WTC11 (cell line): ENCODE measurements around the gene TSR2. TPM values are rescaled to one million over a fixed set of nuclear protein-coding genes. Genes with fewer than 3 reads are reported as not detected.
A peak's percentile ranks its signal among the peaks of the same experiment; 100 is the strongest.

Experiments
- ATAC-seq: fragments of 200-7000 bp; cut with Tn5 transposase; 2 replicates; pipeline ENCODE4 v1.10.0; 2021; ENCODE audit warnings: mild to moderate bottlenecking, moderate library complexity
- CTCF ChIA-PET: fragments of 300-600 bp; sonication (Branson Sonifier 250); formaldehyde crosslinking; loops from one replicate; lab custom pipeline; 2021; ENCODE audit warnings: antibody characterized with exemption; lab: Charles Lee
- POLR2A ChIA-PET: fragments of 350-600 bp; sonication (Branson Sonifier 250); formaldehyde crosslinking; loops from one replicate; lab custom pipeline; 2021; ENCODE audit warnings: antibody characterized with exemption; lab: Charles Lee
- DNase-seq: peaks from one replicate; pipeline ENCODE4 v3.0.0; 2021; ENCODE audit warnings: low spot score
- H3K27ac Mint-ChIP-seq: 2 replicates; pipeline ENCODE4 v1.8.0; 2021; ENCODE audit warnings: mixed read lengths
- H3K27me3 Mint-ChIP-seq: 2 replicates; pipeline ENCODE4 v1.8.0; 2021; ENCODE audit warnings: low read depth, mild to moderate bottlenecking, moderate library complexity, mixed read lengths
- H3K36me3 Mint-ChIP-seq: 2 replicates; pipeline ENCODE4 v1.8.0; 2021; ENCODE audit warnings: mixed read lengths
- H3K4me1 Mint-ChIP-seq: 2 replicates; pipeline ENCODE4 v1.8.0; 2022; ENCODE audit warnings: mixed read lengths
- H3K4me3 Mint-ChIP-seq: 2 replicates; pipeline ENCODE4 v1.8.0; 2021; ENCODE audit warnings: mild to moderate bottlenecking, moderate library complexity, mixed read lengths
- H3K9me3 Mint-ChIP-seq: 2 replicates; pipeline ENCODE4 v1.8.0; 2021; ENCODE audit warnings: mixed read lengths
- CREB1 ChIP-seq: sonication (generic); formaldehyde crosslinking; IDR thresholded peaks from 2 replicates; pipeline ENCODE4 v1.8.0; 2023; ENCODE audit warnings: mild to moderate bottlenecking, missing genetic modification reagents
- EMX1 ChIP-seq: fragments of 250-450 bp; sonication (Bioruptor Pico); IDR thresholded peaks from 2 replicates; pipeline ENCODE4 v1.8.0; 2021; ENCODE audit warnings: mild to moderate bottlenecking
- IRF2 ChIP-seq: sonication (generic); formaldehyde crosslinking; IDR thresholded peaks from 2 replicates; pipeline ENCODE4 v1.8.0; 2022; ENCODE audit warnings: low read depth, missing genetic modification reagents, borderline replicate concordance
- NFATC4 ChIP-seq: fragments of 250-450 bp; sonication (Bioruptor Pico); IDR thresholded peaks from 2 replicates; pipeline ENCODE4 v1.9.0; 2021; ENCODE audit warnings: mild to moderate bottlenecking
- NR2C2 ChIP-seq: sonication (generic); formaldehyde crosslinking; IDR thresholded peaks from 2 replicates; pipeline ENCODE4 v1.8.0; 2022; ENCODE audit warnings: mild to moderate bottlenecking, missing genetic modification reagents
- PREB ChIP-seq: sonication (generic); formaldehyde crosslinking; IDR thresholded peaks from 2 replicates; pipeline ENCODE4 v1.8.1; 2022; ENCODE audit warnings: mild to moderate bottlenecking, missing genetic modification reagents, moderate library complexity, borderline replicate concordance
- SMAD4 ChIP-seq: sonication (generic); formaldehyde crosslinking; IDR thresholded peaks from 2 replicates; pipeline ENCODE4 v1.8.0; 2022; ENCODE audit warnings: mild to moderate bottlenecking, missing genetic modification reagents
- TEAD1 ChIP-seq: sonication (generic); formaldehyde crosslinking; IDR thresholded peaks from 2 replicates; pipeline ENCODE4 v1.8.0; 2022; ENCODE audit warnings: mild to moderate bottlenecking, missing genetic modification reagents
- TEAD4 ChIP-seq: sonication (generic); formaldehyde crosslinking; IDR thresholded peaks from 2 replicates; pipeline ENCODE4 v1.8.0; 2022; ENCODE audit warnings: mild to moderate bottlenecking, missing genetic modification reagents
- ZNF416 ChIP-seq: fragments of 250-450 bp; sonication (Bioruptor Pico); IDR thresholded peaks from 2 replicates; pipeline ENCODE4 v1.9.0; 2021; ENCODE audit warnings: mild to moderate bottlenecking, inconsistent platforms
- total RNA-seq: library from RNA; stranded (reverse); gene quantifications from 3 replicates; pipeline ENCODE4 v1.2.3, GENCODE V29; 2021
- TF ChIP-seq, protein P1 (sequence below): fragments of 250-450 bp; sonication (Bioruptor Pico); IDR thresholded peaks from 2 replicates; pipeline ENCODE4 v1.9.0; 2021; ENCODE audit warnings: mild to moderate bottlenecking, borderline replicate concordance
- TF ChIP-seq, protein P2 (sequence below): sonication (generic); formaldehyde crosslinking; IDR thresholded peaks from 2 replicates; pipeline ENCODE4 v1.8.0; 2022; ENCODE audit warnings: mild to moderate bottlenecking, missing genetic modification reagents
- TF ChIP-seq, protein P3 (sequence below): sonication (generic); formaldehyde crosslinking; IDR thresholded peaks from 2 replicates; pipeline ENCODE4 v1.8.1; 2023; ENCODE audit warnings: mild to moderate bottlenecking, missing genetic modification reagents
- TF ChIP-seq, protein P4 (sequence below): fragments of 250-450 bp; sonication (Bioruptor Pico); IDR thresholded peaks from 2 replicates; pipeline ENCODE4 v1.9.0; 2021; ENCODE audit warnings: mild to moderate bottlenecking
- TF ChIP-seq, protein P5 (sequence below): sonication (generic); formaldehyde crosslinking; IDR thresholded peaks from 2 replicates; pipeline ENCODE4 v1.8.1; 2022; ENCODE audit warnings: missing genetic modification reagents, borderline replicate concordance
- TF ChIP-seq, protein P6 (sequence below): fragments of 250-450 bp; sonication (Bioruptor Pico); IDR thresholded peaks from 2 replicates; pipeline ENCODE4 v2.1.2; 2022; ENCODE audit warnings: mild to moderate bottlenecking, moderate library complexity
- TF ChIP-seq, protein P7 (sequence below): sonication (generic); formaldehyde crosslinking; IDR thresholded peaks from 2 replicates; pipeline ENCODE4 v1.8.1; 2023; ENCODE audit warnings: mild to moderate bottlenecking, missing genetic modification reagents

Gene TSR2
- total RNA-seq, 1 experiment from 2014 or later = 45.5 TPM

DNA sequence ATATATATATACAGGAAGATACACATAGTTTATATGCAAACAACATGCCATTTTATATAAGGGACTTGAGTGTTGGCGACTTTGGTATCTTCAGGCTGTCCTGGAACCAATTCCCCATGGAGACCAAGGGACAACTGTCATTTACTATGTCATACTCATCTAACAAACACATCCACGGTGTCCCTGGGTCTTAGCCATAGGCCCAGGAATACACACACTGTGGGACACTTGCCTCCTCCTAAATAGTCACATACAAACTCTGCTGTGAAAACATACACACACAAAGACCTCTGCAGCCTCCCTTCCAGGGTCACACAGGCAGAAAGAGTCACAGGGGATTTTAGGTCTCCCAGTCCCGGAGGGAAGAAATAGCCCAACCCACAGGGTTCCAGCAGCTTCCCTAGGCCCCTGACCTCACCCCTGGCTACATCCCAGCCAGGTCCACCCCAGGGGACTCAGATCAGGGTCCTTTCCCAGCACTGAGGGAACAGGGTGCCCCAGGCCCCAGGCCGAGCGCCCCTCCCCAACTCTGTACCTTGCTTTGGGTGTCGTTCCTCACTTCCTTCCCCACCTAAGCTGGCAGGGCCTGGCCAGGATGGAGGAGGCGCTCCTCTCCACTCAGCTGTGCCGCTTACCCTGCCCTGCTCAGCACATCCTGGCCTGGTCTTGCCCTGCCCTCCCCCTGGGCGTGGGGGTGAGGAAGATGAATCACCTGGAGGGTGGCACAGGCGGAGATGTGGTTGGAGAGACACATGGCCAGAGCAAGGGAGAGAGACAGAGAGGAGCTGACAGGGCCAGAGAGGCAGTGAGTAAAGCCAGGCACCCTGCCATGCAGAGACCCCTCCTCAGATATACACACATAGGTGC, 34.0 kb downstream of the TSR2 start (continued):
- TF ChIP-seq, protein P1, sequence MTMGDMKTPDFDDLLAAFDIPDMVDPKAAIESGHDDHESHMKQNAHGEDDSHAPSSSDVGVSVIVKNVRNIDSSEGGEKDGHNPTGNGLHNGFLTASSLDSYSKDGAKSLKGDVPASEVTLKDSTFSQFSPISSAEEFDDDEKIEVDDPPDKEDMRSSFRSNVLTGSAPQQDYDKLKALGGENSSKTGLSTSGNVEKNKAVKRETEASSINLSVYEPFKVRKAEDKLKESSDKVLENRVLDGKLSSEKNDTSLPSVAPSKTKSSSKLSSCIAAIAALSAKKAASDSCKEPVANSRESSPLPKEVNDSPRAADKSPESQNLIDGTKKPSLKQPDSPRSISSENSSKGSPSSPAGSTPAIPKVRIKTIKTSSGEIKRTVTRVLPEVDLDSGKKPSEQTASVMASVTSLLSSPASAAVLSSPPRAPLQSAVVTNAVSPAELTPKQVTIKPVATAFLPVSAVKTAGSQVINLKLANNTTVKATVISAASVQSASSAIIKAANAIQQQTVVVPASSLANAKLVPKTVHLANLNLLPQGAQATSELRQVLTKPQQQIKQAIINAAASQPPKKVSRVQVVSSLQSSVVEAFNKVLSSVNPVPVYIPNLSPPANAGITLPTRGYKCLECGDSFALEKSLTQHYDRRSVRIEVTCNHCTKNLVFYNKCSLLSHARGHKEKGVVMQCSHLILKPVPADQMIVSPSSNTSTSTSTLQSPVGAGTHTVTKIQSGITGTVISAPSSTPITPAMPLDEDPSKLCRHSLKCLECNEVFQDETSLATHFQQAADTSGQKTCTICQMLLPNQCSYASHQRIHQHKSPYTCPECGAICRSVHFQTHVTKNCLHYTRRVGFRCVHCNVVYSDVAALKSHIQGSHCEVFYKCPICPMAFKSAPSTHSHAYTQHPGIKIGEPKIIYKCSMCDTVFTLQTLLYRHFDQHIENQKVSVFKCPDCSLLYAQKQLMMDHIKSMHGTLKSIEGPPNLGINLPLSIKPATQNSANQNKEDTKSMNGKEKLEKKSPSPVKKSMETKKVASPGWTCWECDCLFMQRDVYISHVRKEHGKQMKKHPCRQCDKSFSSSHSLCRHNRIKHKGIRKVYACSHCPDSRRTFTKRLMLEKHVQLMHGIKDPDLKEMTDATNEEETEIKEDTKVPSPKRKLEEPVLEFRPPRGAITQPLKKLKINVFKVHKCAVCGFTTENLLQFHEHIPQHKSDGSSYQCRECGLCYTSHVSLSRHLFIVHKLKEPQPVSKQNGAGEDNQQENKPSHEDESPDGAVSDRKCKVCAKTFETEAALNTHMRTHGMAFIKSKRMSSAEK (CRISPR knock-in tag) = no peak
- no peak for TF ChIP-seq NR2C2 (CRISPR knock-in tag)

GRCh38 chrX:54479136-54480111, 39.2 kb downstream of the TSR2 start:
- Mint-ChIP-seq H3K9me3 (no peaks in the 10 kb centered on the region), H3K27ac (peak overlapping the region; percentile 91), H3K36me3 (no peaks in the 10 kb centered on the region), H3K4me3 (peak overlapping the region; percentile 40), H3K4me1 (peaks cover 58% of the 10 kb centered on the region), H3K27me3 (no peaks in the 10 kb centered on the region)
- peak; percentile 62 for ATAC-seq
- POLR2A ChIA-PET = interaction anchor here (0.7 to 1.4 kb wide), 3 partner anchors 49 to 69 kb away, joined by 3 to 6 read pairs (median 4); partner anchors contain the start of gene GNL3L
- DNase-seq = peak; percentile 63
- CTCF ChIA-PET = interaction anchor here (0.7 to 1.2 kb wide), 3 partner anchors 32 to 363 kb away, joined by 3 to 5 read pairs (median 3); no protein-coding TSS in a partner anchor
- no peak for TF ChIP-seq CREB1 (CRISPR knock-in tag)
- TF ChIP-seq NFATC4 (CRISPR knock-in tag) = no peak
- TF ChIP-seq, protein P2, sequence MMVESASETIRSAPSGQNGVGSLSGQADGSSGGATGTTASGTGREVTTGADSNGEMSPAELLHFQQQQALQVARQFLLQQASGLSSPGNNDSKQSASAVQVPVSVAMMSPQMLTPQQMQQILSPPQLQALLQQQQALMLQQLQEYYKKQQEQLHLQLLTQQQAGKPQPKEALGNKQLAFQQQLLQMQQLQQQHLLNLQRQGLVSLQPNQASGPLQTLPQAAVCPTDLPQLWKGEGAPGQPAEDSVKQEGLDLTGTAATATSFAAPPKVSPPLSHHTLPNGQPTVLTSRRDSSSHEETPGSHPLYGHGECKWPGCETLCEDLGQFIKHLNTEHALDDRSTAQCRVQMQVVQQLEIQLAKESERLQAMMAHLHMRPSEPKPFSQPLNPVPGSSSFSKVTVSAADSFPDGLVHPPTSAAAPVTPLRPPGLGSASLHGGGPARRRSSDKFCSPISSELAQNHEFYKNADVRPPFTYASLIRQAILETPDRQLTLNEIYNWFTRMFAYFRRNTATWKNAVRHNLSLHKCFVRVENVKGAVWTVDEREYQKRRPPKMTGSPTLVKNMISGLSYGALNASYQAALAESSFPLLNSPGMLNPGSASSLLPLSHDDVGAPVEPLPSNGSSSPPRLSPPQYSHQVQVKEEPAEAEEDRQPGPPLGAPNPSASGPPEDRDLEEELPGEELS (CRISPR knock-in tag) = no peak
- no peak for TF ChIP-seq ZNF416 (CRISPR knock-in tag)
- TF ChIP-seq, protein P3, sequence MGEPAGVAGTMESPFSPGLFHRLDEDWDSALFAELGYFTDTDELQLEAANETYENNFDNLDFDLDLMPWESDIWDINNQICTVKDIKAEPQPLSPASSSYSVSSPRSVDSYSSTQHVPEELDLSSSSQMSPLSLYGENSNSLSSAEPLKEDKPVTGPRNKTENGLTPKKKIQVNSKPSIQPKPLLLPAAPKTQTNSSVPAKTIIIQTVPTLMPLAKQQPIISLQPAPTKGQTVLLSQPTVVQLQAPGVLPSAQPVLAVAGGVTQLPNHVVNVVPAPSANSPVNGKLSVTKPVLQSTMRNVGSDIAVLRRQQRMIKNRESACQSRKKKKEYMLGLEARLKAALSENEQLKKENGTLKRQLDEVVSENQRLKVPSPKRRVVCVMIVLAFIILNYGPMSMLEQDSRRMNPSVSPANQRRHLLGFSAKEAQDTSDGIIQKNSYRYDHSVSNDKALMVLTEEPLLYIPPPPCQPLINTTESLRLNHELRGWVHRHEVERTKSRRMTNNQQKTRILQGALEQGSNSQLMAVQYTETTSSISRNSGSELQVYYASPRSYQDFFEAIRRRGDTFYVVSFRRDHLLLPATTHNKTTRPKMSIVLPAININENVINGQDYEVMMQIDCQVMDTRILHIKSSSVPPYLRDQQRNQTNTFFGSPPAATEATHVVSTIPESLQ (CRISPR knock-in tag) = no peak
- TF ChIP-seq EMX1 (CRISPR knock-in tag) = no peak
- TF ChIP-seq, protein P4, sequence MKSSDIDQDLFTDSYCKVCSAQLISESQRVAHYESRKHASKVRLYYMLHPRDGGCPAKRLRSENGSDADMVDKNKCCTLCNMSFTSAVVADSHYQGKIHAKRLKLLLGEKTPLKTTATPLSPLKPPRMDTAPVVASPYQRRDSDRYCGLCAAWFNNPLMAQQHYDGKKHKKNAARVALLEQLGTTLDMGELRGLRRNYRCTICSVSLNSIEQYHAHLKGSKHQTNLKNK (CRISPR knock-in tag) = no peak
- TF ChIP-seq TEAD4 (CRISPR knock-in tag) = peak; percentile 96
- TF ChIP-seq, protein P5, sequence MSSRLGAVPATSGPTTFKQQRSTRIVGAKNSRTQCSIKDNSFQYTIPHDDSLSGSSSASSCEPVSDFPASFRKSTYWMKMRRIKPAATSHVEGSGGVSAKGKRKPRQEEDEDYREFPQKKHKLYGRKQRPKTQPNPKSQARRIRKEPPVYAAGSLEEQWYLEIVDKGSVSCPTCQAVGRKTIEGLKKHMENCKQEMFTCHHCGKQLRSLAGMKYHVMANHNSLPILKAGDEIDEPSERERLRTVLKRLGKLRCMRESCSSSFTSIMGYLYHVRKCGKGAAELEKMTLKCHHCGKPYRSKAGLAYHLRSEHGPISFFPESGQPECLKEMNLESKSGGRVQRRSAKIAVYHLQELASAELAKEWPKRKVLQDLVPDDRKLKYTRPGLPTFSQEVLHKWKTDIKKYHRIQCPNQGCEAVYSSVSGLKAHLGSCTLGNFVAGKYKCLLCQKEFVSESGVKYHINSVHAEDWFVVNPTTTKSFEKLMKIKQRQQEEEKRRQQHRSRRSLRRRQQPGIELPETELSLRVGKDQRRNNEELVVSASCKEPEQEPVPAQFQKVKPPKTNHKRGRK (CRISPR knock-in tag) = no peak
- TF ChIP-seq, protein P6, sequence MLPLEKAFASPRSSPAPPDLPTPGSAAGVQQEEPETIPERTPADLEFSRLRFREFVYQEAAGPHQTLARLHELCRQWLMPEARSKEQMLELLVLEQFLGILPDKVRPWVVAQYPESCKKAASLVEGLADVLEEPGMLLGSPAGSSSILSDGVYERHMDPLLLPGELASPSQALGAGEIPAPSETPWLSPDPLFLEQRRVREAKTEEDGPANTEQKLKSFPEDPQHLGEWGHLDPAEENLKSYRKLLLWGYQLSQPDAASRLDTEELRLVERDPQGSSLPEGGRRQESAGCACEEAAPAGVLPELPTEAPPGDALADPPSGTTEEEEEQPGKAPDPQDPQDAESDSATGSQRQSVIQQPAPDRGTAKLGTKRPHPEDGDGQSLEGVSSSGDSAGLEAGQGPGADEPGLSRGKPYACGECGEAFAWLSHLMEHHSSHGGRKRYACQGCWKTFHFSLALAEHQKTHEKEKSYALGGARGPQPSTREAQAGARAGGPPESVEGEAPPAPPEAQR (CRISPR knock-in tag) = no peak
- no peak for TF ChIP-seq IRF2 (CRISPR knock-in tag)
- TF ChIP-seq, protein P7, sequence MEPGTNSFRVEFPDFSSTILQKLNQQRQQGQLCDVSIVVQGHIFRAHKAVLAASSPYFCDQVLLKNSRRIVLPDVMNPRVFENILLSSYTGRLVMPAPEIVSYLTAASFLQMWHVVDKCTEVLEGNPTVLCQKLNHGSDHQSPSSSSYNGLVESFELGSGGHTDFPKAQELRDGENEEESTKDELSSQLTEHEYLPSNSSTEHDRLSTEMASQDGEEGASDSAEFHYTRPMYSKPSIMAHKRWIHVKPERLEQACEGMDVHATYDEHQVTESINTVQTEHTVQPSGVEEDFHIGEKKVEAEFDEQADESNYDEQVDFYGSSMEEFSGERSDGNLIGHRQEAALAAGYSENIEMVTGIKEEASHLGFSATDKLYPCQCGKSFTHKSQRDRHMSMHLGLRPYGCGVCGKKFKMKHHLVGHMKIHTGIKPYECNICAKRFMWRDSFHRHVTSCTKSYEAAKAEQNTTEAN = no peak
- TF ChIP-seq PREB (CRISPR knock-in tag) = no peak
- TF ChIP-seq SMAD4 (CRISPR knock-in tag) = no peak
- TF ChIP-seq TEAD1 (CRISPR knock-in tag) = peak; percentile 84; the same call in 1 of the 2 replicates
